GM23248 (cell line): Measurements from ENCODE around the gene CD22. TPM values are rescaled to one million over a fixed set of nuclear protein-coding genes. Genes with fewer than 3 reads are reported as not detected.

Source experiments
- DNase-seq: peaks from one replicate; pipeline ENCODE4 v3.0.0-alpha.2; 2015
- H2AFZ ChIP-seq: fragments of 200-600 bp; sonication (generic); 2 replicates; pipeline ENCODE4 v1.6.1; 2016; ENCODE audit warnings: antibody characterized with exemption
- H3F3A ChIP-seq: fragments of 200-600 bp; sonication (generic); 2 replicates; pipeline ENCODE4 v1.6.1; 2016; ENCODE audit warnings: mild to moderate bottlenecking, antibody characterized with exemption, mixed run types; ENCODE audit not compliant: insufficient read depth
- H3K27ac ChIP-seq: fragments of 200-600 bp; sonication (generic); 2 replicates; pipeline ENCODE4 v1.5.1; 2016; ENCODE audit warnings: mild to moderate bottlenecking
- H3K27me3 ChIP-seq: fragments of 200-600 bp; sonication (generic); replicated peaks from 2 replicates; pipeline ENCODE4 v1.6.1; 2016; ENCODE audit warnings: mild to moderate bottlenecking; ENCODE audit not compliant: insufficient read depth
- H3K36me3 ChIP-seq: fragments of 200-600 bp; sonication (generic); 2 replicates; pipeline ENCODE4 v1.6.1; 2016; ENCODE audit warnings: low read depth, mild to moderate bottlenecking
- H3K4me1 ChIP-seq: fragments of 200-600 bp; sonication (generic); 2 replicates; pipeline ENCODE4 v1.6.1; 2016; ENCODE audit warnings: mild to moderate bottlenecking; ENCODE audit not compliant: insufficient read depth
- H3K4me2 ChIP-seq: fragments of 200-600 bp; sonication (generic); one replicate; pipeline ENCODE4 v1.6.1; 2016; ENCODE audit warnings: mild to moderate bottlenecking; ENCODE audit not compliant: unreplicated experiment
- H3K4me3 ChIP-seq: fragments of 200-600 bp; sonication (generic); 2 replicates; pipeline ENCODE4 v1.5.1; 2016; ENCODE audit warnings: mild to moderate bottlenecking
- H3K79me2 ChIP-seq: fragments of 200-600 bp; sonication (generic); 2 replicates; pipeline ENCODE4 v1.6.1; 2016; ENCODE audit warnings: mild to moderate bottlenecking; ENCODE audit not compliant: insufficient read depth
- H3K9ac ChIP-seq: fragments of 200-600 bp; sonication (generic); 2 replicates; pipeline ENCODE4 v1.6.1; 2016; ENCODE audit warnings: mild to moderate bottlenecking
- H3K9me2 ChIP-seq: fragments of 200-600 bp; sonication (generic); 2 replicates; pipeline ENCODE4 v1.6.1; 2016; ENCODE audit warnings: mixed run types, mild to moderate bottlenecking, moderate library complexity; ENCODE audit not compliant: insufficient read depth
- H3K9me3 ChIP-seq: fragments of 200-600 bp; sonication (generic); one replicate; pipeline ENCODE4 v1.6.1; 2017; ENCODE audit warnings: low read depth
- H4K20me1 ChIP-seq: fragments of 200-600 bp; sonication (generic); 2 replicates; pipeline ENCODE4 v1.6.0; 2016; ENCODE audit not compliant: insufficient read depth
- EZH2 ChIP-seq: fragments of 200-600 bp; sonication (generic); IDR thresholded peaks from 2 replicates; pipeline ENCODE4 v1.6.1; 2018; ENCODE audit warnings: antibody characterized with exemption, mild to moderate bottlenecking; ENCODE audit not compliant: insufficient read depth, poor library complexity, severe bottlenecking
- EZH2phosphoT487 ChIP-seq: fragments of 200-600 bp; sonication (generic); IDR thresholded peaks from 2 replicates; pipeline ENCODE4 v1.6.1; 2018; ENCODE audit warnings: antibody characterized with exemption, moderate library complexity, mild to moderate bottlenecking, low read depth; ENCODE audit not compliant: insufficient read depth
- WGBS, 2 experiments: methylation state at CpG; one replicate each; pipeline ENCODE4 v1.1.6; 2015 to 2017; ENCODE audit warnings: low lambda C conversion rate in 2 of 2, low coverage in 1 of 2; ENCODE audit errors: missing lambda C conversion rate in 2 of 2; 5-methylcytosine and 5-hydroxymethylcytosine counted together
- in situ Hi-C: fragments of 300-500 bp; cut with MboI; formaldehyde crosslinking; loops from 2 replicates; pipeline ENCODE4 v1.15.0; 2020
- polyA plus RNA-seq: library from polyadenylated mRNA; unstranded; fragments of >200 nt; fragmentation: Nextera tagmentation; extraction: Ambion mirVana; gene quantifications from 2 replicates; pipeline ENCODE4 v1.2.1, GENCODE V29; 2016
- total RNA-seq: library from RNA; depleted of rRNA; stranded (reverse); fragments of >200 nt; shearing (Covaris generic); gene quantifications from 2 replicates; pipeline ENCODE4 v1.2.3, GENCODE V29; 2014

CD22 gene
- total and polyA plus RNA-seq, 2 experiments from 2014 or later, result 0.28 TPM; not detected in 1

- no peak overlapping the region for H3K4me2 ChIP-seq
- no peaks in the 10 kb centered on the region for H3K79me2 ChIP-seq
- H2AFZ ChIP-seq, result no peak overlapping the region
- H3K9ac ChIP-seq, result no peak overlapping the region
- no peaks in the 10 kb centered on the region for H4K20me1 ChIP-seq
- no peak overlapping the region for H3K4me3 ChIP-seq
- no peak overlapping the region for H3K27ac ChIP-seq
- no peaks in the 10 kb centered on the region for H3K36me3 ChIP-seq
- H3F3A ChIP-seq, result no peaks in the 10 kb centered on the region
- no peak for TF ChIP-seq EZH2phosphoT487
- TF ChIP-seq EZH2, result no peak
- no peaks in the 10 kb centered on the region for H3K4me1 ChIP-seq
- in situ Hi-C loops, result no loop called here
- no peaks in the 10 kb centered on the region for H3K9me2 ChIP-seq
- 74 to 78% methylated on average over 10 of the region's 10 CpGs for WGBS, 2 experiments
- no peaks in the 10 kb centered on the region for H3K27me3 ChIP-seq
- H3K9me3 ChIP-seq, result no peaks in the 10 kb centered on the region
- no peak for DNase-seq
These were observed 18.0 kb upstream of the CD22 start for GRCh38 chr19:35310811-35311465.

- Histone ChIP-seq H2AFZ (no peak overlapping the region), H3K79me2 (no peaks in the 10 kb centered on the region), H3K9me3 (no peaks in the 10 kb centered on the region), H3K4me1 (no peaks in the 10 kb centered on the region), H3K36me3 (no peaks in the 10 kb centered on the region), H3F3A (no peaks in the 10 kb centered on the region), H3K27ac (no peak overlapping the region), H4K20me1 (no peaks in the 10 kb centered on the region), H3K4me2 (no peak overlapping the region), H3K9me2 (no peaks in the 10 kb centered on the region), H3K27me3 (no peaks in the 10 kb centered on the region), H3K9ac (no peak overlapping the region), H3K4me3 (no peak overlapping the region)
- DNase-seq, result no peak
- in situ Hi-C loops, result no loop called here
- WGBS, 2 experiments, result 82 to 86% methylated on average over 19 to 21 of the region's 21 CpGs
- TF ChIP-seq EZH2phosphoT487, result no peak
- TF ChIP-seq EZH2, result no peak
These were observed 16.9 kb upstream of the CD22 start for GRCh38 chr19:35311901-35312665.

- in situ Hi-C loops, result no loop called here
- Histone ChIP-seq H3K9ac (no peak overlapping the region), H3F3A (no peaks in the 10 kb centered on the region), H3K4me2 (no peak overlapping the region), H3K9me2 (no peaks in the 10 kb centered on the region), H3K27me3 (no peaks in the 10 kb centered on the region), H3K36me3 (no peaks in the 10 kb centered on the region), H2AFZ (no peak overlapping the region), H4K20me1 (no peaks in the 10 kb centered on the region), H3K9me3 (no peaks in the 10 kb centered on the region), H3K27ac (no peak overlapping the region), H3K4me1 (peaks cover 2% of the 10 kb centered on the region), H3K79me2 (no peaks in the 10 kb centered on the region), H3K4me3 (no peak overlapping the region)
- WGBS, 2 experiments, result 19 to 26% methylated on average over 5 to 7 of the region's 7 CpGs
- DNase-seq, result peak; percentile 41
- TF ChIP-seq EZH2 (no peak), EZH2phosphoT487 (no peak)
These were observed 15.4 kb upstream of the CD22 start for GRCh38 chr19:35313587-35313986.

- Histone ChIP-seq H3K9me3 (no peaks in the 10 kb centered on the region), H3K9me2 (no peaks in the 10 kb centered on the region), H3K4me1 (peaks cover 5% of the 10 kb centered on the region), H3K79me2 (no peaks in the 10 kb centered on the region), H2AFZ (no peak overlapping the region), H3K27me3 (no peaks in the 10 kb centered on the region), H3K27ac (no peak overlapping the region), H3K4me3 (no peak overlapping the region), H4K20me1 (no peaks in the 10 kb centered on the region), H3F3A (no peaks in the 10 kb centered on the region), H3K4me2 (no peak overlapping the region), H3K9ac (no peak overlapping the region), H3K36me3 (no peaks in the 10 kb centered on the region)
- 79 to 84% methylated on average over 8 of the region's 8 CpGs for WGBS, 2 experiments
- TF ChIP-seq EZH2phosphoT487, result no peak
- TF ChIP-seq EZH2, result no peak
- in situ Hi-C loops, result no loop called here
- no peak for DNase-seq
These were observed 15.0 kb upstream of the CD22 start for GRCh38 chr19:35314031-35314430.
